Astrocyte of the hippocampus (primary cell): ENCODE results near the gene SND1.
A peak's percentile ranks its signal among the peaks of the same experiment; 100 is the strongest.
"Not testable (repeated sequence)": the region's sequence is repeated elsewhere in the genome, so short reads cannot be mapped to it uniquely, and the experiment has no call there.

Source experiments
- DNase-seq: peaks from one replicate; pipeline ENCODE4 v3.0.0; 2011; ENCODE audit warnings: low read depth, low spot score

SND1 gene

DNA sequence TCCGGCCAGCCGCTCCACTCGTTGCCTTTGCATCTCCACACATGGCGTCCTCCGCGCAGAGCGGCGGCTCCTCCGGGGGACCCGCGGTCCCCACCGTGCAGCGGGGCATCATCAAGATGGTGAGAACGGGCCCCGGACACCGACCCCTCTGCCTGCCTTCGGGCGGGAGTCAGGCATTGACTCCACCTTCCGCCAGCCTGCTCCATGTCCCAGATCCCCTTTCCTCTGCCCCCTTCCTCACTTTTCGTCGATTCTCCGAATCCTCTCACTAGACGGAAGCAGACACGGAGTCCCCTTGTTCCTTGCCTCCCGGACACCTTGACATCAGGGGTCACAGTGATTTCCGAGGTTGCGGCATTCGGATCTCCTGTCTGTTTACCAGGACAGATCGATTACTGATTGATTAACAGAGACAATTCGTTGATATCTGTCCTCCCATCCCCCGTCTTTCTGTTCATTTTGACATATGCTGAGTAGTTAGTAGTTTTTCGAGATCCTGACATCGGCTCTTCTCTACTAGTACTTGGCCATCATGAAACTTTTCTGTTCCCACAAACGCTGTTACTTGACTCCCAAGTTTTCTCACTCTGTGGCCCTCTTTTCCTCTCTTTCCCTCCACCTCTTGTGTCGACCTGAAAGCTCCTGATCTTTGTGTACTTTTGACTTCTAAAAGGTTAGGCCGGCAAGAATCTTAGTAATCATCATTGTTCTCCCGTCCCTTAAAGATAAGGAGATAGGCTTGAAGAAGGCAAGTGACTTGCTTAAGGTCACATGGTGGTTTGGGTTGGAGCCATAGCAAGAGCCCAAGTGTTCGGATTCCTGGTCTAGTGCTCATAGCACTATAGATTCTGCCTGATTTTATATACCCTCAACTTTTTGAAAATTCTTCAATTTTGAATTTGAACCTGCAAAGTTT is 597 bp downstream of the SND1 start:
- DNase-seq = peak; percentile 12

DNA sequence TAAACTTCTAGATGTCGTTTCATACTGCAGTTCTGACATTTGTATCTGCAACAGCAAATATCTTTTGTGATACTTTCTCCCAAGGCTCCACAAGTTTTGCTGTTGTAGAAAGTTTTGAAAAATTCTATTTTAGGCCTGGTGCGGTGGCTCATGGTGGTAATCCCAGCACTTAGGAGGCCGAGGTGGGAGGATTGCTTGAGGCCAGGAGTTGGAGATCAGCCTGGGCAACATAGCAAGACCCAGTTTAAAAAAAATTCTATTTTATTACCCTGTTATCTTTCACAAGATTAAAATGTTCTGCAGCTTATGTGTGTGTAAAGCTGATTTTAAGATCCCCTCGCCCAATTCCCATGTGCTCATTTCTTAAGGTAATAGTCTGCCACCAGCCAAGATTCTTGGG is 1.4 kb downstream of the SND1 start:
- DNase-seq = no peak

DNA sequence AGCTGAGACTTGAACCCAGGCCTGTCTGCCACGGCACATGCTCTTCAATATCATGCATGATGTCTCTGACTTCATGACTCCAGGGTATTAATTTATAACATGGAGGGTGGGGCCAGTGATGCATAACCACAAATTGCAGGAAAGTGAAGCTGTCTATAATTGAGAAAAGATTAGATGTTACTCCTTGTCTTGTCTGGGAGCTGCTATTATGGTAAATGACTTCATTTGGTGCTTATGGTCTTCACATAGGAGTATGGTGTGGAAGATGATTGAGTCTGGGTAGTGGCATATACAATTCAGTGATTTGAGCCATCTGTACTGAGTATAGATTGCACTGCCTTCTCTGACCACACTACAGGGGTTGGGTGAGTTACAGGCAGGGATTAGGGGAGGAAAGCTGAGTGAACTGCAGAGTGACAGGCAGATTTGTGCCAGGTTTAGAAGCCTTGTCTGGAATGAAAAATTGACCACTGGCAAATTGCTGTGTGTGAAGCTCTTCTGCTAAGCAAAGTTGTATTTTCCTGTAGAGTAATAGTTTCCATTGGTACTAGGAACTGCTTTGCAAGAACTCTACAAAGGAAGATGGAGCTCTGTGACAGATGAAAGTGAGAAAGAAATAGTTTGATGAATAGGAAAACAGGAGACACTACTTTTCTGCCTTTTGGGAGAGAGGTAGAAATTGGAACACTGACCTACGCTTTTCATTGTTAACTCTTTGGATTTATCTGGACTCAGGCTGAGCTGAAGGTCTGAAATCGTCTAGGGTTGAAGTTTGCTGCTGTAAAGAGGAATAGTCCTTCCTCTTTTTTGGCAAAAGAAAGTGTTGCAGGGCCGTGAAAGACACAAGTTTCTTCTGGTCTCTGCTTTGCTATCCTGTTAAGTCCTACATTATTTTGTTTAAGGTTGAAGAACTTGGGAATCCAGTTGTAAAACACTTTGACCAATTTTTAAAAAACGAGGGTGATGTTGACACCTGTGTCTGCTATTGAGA is 2.7 kb downstream of the SND1 start:
- peak; percentile 62 for DNase-seq

DNA sequence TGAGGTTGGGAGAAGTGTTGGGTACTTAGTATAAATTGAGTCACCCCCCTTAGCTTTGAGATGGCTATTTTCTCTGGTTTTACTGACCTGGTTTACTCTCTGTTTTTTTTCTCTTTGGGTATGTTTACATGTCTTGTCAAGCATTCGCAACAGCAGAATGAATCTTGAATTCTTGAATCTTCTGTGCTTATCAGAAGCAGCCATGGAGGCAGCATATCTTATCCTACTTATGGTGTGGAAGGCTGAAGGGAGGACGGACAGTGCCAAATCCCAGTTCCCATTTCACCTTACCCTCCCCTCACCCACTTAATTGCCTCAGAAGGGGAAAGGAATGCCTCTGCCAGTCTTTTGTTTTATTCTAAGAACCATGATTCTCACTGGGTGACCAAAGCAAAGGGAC is 3.7 kb downstream of the SND1 start:
- no peak for DNase-seq

DNA sequence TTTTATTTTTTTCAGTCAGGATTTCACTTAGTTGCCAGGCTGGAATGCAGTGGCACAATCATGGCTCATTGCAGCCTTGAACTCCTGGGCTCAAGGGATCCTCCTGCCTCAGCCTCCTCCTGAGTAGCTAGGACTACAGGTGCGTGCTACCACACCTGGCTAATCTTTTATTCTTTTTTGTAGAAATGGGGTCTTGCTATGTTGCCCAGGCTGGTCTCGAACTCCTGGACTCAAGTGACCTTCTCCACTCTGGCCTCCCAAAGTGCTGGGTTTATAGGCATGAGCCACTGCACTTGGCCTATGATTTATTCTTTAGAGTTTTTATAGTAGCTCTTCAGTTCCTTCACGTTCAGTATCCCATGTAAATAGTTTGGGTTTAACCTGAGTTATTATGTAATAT is 5.5 kb downstream of the SND1 start:
- no peak for DNase-seq

DNA sequence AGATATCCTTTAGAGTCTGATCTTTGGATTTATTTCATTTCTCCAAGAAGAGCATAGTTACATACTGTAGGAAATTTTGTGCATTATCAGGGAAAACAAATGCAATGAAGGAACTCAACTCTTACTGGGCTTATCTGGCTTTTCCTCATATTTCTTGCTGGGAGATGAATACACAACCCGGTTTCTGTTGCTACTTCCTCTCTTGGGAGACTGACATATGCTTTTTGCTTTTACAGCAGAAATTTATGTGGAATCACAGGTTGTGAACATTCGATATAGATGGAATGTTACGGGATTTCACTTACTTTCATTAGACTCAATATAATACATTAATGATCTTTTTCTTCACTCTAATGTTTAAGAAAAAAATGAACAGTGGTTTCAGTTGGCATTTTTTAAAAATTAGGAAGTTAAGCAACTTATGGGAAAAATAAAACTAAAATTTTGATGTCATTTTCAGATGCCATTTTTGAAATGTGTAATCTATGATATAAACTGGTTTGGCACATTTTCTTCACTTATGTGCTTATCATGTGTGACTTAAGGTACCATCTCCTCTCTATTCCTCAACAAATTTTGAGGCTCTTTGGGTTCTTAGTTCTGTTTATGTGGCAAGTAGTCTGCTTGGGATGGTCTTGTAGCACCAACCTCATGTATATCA is 7.1 kb downstream of the SND1 start:
- no peak for DNase-seq

DNA sequence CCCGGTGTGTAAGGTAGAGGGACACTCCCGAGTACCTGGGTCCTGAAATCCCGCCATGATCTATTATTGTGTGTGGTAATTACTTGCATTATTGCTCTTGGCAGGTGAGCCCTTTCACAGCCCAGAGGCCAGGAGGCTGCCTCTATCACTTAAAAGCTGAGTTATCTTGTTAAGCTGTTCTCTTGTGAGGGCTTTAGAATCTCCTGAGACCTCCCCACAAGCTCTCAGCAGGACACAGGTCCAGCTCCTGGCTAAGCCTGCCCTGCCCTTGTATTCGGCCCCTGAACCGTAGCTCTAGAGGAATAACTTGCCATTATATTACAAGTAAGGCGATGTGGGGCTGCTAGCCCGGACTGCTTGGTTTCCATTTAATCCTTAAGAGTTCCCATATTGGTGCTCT is 13.9 kb downstream of the SND1 start:
- no peak for DNase-seq

DNA sequence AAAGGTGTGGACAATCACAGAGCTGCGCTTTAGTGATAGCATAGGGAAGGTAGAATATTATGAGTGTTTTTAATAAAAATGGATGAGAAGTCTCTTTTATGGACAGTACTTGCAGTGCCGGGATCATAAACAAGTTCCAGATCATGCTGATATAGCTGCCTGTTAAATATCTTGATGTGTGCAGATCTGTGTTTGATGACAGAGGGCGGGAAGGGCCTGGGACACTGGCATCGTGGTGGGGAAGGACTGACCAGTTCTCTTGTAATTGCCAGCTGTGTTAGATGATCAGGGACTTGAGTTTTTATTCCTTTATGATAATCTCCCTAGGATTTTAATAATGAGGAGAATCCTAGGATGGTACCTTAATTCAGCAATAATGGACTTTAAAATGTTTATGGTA is 14.6 kb downstream of the SND1 start:
- no peak for DNase-seq

DNA sequence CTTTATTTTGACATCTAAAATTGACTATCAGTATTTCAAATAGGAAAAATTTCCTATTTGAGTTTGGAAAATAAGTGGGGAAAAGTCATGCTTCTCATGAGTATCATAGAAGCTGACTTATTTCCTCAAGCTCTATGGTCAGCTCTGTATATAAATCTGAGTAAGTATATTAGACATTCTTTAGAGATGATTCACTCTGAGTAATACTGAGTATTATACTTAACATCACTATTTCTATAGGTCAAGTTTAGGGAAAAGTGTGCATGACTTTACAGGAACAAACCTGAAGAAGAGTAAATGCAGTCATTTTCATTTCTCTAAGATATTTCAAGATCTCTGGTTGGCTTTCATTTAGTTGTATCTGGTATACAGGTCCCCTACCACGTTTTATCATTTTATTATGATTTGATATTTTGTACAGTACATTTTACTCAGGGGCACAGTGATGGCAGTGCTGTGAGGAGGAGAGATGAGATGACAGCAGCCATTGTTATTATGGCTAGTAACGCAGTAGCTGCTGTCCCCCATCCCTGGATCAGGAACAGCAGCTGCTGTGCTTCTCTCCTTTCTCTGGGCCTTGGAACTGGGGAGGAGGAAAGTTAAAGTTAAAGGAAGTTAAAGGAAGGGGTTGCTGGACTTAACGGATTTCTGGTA is 15.2 kb downstream of the SND1 start:
- no peak for DNase-seq

DNA sequence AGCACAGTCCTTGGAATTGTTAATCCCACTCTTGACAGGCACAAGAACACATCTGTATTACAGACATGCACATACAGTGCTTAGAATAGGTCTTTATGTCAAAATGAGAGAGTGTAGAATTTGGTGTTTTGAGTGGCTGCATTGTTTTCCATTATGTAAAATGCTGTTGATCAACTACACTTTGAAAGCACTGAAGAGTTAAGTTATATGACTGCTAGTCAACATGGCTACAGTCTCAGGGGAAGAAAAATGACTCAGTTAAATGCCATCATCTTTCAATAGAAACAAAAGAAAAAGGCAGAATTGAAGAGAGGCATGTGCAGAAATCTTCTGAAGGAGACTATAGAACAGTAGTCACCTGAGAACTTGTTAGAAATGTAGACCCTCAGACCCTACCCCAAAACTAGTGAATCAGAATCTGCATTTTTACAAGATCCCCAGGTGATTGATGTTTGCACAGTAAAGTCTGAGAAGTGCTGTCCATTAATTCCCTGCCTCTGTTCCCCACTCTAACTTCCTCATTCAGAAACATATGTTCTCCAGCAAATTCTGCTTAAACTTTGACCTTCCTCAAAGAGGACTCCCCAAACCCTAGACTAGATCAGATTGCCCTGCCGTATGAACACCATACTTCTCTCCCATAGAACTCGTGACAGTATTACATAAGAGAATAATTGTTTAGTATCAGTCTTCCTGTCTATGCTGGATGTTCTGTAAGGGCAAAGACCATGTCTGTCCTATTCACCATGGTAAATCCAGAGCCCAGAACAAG is 16.0 kb downstream of the SND1 start:
- DNase-seq = no peak

DNA sequence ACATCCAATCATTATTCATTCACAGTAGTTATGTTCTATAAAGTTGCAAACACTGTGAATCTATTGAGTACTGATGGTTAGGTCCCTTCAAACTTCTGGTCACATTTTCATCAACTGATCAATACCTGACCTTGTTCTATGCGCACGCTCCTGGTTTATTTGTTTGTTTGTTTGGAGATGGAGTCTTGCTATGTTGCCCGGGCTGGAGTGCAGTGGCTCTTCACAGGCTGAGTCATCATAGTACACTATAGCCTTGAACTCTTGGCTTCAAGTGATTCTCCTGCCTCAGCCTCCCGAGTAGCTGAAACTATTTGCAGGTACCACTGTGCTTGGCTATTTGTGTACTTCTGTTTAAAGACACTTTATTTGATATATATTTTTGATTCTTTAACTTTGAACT is 19.3 kb downstream of the SND1 start:
- no peak for DNase-seq

DNA sequence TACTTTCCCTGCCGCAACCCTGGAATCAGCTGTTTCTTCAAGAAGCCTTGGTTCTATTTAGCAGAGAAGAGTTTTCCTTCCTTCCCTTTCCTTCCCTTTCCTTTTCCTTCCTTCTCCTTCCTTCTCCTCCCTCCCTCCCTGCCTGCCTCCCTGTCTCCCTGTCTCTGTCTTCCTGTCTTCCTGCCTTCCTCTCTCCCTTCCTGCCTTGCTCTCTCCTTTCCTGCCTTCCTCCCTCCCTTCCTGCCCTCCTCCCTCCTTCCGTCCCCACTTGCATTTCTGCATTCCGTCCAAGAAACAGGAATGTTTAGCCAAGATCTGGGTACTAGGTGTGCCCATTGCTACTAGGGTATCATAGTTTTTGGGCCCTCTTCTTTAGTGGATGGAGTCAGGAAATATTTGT is 21.9 kb downstream of the SND1 start:
- DNase-seq = no peak

DNA sequence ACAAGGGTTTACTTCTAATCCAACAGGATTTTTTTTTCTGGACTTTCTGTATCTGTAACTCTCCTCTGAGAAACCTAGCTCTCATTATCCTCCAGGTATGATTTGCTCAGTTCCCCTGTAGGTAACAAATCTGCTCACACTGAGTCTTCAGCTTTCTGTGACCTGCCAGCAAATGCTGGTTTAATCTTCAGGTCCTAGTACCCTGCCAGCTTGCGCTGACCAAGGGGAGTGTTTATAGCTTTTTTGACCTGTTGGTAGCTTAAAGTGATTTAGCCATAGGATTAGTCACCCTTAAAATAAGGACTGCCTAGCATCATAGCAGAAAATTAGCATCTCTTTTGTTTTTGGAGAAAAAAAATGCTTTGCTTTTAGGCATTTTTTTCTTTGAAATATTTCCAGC is 22.4 kb downstream of the SND1 start:
- DNase-seq = no peak

DNA sequence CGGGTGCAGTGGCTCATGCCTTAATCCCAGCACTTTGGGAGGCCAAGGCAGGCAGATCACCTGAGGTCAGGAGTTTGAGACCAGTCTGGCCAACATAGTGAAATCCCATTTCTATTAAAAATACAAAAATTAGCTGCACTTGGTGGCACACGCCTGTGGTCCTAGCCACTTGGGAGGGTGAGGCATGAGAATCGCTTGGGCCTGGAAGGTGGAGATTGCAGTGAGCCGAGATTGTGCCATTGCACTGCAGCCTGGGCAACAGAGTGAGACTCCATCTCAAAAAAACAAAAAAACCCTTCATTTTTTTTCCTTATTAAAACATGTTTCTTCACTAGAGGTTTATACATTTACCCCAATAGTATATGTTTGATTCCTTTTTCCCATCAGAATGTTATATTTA is 22.9 kb downstream of the SND1 start:
- not testable (repeated sequence) for DNase-seq

DNA sequence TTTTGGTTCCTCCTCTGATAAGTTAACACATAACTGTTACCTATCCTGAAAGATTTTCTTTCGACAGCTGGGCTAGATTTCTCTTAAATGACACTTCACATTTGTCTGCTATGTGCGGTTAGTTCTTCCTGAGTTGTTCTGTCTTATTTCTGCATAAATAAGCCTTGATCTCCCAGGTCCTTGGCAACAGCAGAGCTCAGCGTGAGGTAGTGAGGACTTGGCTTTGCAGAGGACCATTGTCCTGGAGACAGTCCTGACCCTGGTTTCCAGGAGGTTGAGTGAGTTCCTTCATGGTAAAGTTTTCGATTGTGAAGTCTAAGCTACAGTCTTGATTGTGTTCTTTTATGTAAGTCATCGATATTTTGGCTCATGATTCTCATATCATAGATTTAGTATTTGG is 23.7 kb downstream of the SND1 start:
- DNase-seq = no peak

DNA sequence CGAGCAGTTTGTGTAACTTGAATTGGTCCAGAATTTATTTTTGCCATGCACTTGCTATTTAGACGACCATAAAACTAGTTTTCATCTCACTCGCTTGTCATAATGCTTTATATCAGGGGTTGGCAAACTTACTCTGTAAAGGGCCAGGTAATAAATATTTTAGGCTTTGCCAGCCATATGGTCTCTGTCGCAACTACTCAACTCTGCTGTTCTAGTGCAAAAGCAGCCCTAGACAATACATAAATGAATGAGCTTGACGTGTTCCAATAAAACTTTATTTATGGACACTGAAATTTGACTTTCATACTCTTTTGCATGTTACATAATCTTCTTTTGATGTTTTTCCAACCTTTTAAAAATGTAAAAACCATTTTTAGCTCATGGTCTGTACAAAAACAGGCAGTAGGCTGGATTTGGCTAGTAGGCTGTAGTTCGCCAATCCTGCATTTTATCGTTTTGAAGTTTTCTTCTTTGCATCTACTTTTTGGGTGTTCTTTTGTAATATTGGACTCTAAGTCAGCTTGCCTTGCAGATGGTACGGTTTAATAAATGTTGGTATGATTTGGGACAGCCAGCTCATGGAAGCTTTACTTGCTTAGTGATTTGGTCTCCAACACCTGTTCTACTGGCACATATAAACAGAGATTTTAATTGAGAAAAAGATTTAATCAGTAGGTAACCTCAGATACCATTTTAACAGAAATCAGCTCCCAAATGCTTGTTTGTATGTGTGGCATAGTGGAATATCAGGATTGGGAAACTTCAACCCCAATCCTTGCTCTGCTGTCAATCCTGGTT is 25.6 kb downstream of the SND1 start:
- no peak for DNase-seq

DNA sequence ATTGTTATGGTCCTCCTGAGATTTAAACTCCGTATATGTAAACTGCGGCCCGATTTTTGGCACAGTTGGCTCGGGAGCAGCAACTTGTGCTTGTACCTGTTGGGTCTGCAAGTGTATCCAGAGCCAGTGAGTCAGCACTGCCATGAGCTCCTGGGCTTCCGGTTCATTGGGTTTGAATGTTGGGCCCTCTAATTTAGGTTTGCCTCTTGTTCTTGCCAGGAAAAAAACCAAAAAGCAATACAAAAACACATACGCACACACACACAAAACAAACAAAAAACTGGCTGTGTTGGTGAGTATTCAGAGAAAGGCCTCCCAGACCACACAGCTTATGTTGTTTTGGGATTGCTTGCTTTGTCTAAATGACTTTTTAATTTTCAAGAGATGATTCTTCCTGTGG is 26.3 kb downstream of the SND1 start:
- DNase-seq = peak; percentile 76

DNA sequence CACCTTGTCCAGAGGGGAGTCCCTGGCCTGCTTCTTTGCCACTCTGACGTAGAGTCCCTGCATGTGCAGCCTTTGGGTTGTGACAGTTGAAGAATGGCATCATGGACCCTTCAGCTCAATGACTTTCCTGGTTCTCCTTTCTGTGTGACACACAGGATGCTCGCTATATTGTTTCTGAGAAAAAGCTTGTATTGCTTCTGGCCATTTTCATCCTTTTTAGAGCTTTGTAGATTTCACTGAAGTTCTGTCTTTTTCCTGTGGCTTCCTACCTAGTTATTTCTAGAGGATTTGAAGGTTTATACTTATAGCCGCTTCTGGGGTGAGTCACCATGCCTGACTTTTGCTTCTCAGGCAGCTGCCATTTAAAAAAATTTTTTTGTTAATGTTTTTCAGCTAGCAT is 27.0 kb downstream of the SND1 start:
- DNase-seq = peak; percentile 30

DNA sequence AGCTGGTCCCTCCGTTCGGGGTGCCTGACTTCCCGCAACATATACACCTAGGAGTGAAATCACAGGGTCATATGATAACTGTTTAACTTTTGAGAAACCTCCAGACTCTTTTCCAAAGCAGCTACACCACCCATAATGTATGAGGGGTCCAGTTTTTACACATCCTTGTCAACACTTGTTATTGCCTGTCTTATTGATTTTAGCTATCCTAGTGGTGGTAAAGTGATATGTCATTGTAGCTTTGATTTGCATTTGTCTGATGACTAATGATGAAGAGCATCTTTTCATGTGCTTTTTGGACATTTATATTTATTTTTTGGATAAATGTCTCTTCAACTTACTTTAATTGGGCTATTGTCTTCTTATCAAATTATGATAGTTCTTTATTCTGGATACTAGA is 29.0 kb downstream of the SND1 start:
- DNase-seq = no peak

DNA sequence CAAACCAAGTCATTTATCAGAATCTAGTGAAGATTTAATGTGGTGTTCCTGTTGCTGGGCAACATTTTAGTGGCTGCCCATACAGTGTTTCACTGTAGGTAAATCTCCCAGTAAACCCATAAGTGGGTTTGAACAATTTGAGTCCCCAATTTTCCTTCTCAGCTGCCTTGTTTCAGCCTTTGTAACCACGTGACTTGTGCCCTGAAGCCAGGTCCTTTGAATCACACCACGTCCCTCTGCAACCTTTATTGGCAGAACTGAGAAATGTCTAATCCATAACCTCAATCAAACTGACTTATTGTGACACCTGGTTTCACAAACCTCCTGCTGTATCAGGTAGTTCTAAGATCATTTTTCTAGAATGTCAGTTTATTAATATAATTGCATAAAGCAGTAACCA is 30.1 kb downstream of the SND1 start:
- no peak for DNase-seq
